ENCODE data around the gene AWAT2.

Gene AWAT2

GRCh38 chrX:70029863-70030262 is 19.9 kb downstream of the AWAT2 start:
- Histone ChIP-seq H3K4me1 (ENCODE audit: low read length) (no peaks in the 10 kb centered on the region), H3K27me3 (ENCODE audit: low read depth, low read length) (no peaks in the 10 kb centered on the region), H3K9ac (ENCODE audit: low read length) (no peak overlapping the region), H3K4me2 (ENCODE audit: low read length) (no peak overlapping the region), H4K20me1 (ENCODE audit: insufficient read depth, low read length) (no peaks in the 10 kb centered on the region), H3K27ac (ENCODE audit: low read length) (no peak overlapping the region), H2AFZ (ENCODE audit: low read depth, low read length) (no peak overlapping the region), H3K4me3 (ENCODE audit: low read length) (no peak overlapping the region), H3K9me3 (ENCODE audit: insufficient read depth, low read length) (no peaks in the 10 kb centered on the region), H3K36me3 (replicated peaks; ENCODE audit: low read depth, low read length) (no peaks in the 10 kb centered on the region), H3K79me2 (ENCODE audit: low read length) (no peaks in the 10 kb centered on the region)
- TF ChIP-seq EZH2phosphoT487 (IDR thresholded peaks at IDR 0.05; ENCODE audit: low read depth) (no peak), CTCF (IDR thresholded peaks at IDR 0.05; ENCODE audit: low read depth, low read length) (no peak)

DNA sequence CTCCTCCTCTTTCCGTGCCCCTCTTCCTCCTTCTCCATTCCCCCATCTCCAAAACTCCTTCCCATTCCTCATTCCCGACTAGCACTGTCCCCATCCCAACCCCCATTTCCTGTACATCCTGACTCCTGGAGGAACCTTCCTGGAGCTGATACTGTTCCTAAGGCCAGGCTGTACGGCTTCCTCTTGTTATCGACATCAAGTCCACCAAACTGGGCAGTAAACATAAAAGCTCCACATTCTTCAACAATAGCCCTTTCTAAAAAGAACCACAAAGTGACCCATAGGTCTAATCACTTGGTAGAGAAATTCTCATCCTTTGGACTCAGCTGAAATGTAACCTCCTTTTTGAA is 22.9 kb downstream of the AWAT2 start:
- Histone ChIP-seq H3K36me3 (replicated peaks; ENCODE audit: low read depth, low read length) (no peaks in the 10 kb centered on the region), H2AFZ (ENCODE audit: low read depth, low read length) (no peak overlapping the region), H3K4me1 (ENCODE audit: low read length) (no peaks in the 10 kb centered on the region), H3K27me3 (ENCODE audit: low read depth, low read length) (no peaks in the 10 kb centered on the region), H3K27ac (ENCODE audit: low read length) (no peak overlapping the region), H3K4me3 (ENCODE audit: low read length) (no peak overlapping the region), H3K79me2 (ENCODE audit: low read length) (no peaks in the 10 kb centered on the region), H4K20me1 (ENCODE audit: insufficient read depth, low read length) (no peaks in the 10 kb centered on the region), H3K9me3 (ENCODE audit: insufficient read depth, low read length) (no peaks in the 10 kb centered on the region), H3K4me2 (ENCODE audit: low read length) (no peak overlapping the region), H3K9ac (ENCODE audit: low read length) (no peak overlapping the region)
- TF ChIP-seq CTCF (IDR thresholded peaks at IDR 0.05; ENCODE audit: low read depth, low read length) = no peak

DNA sequence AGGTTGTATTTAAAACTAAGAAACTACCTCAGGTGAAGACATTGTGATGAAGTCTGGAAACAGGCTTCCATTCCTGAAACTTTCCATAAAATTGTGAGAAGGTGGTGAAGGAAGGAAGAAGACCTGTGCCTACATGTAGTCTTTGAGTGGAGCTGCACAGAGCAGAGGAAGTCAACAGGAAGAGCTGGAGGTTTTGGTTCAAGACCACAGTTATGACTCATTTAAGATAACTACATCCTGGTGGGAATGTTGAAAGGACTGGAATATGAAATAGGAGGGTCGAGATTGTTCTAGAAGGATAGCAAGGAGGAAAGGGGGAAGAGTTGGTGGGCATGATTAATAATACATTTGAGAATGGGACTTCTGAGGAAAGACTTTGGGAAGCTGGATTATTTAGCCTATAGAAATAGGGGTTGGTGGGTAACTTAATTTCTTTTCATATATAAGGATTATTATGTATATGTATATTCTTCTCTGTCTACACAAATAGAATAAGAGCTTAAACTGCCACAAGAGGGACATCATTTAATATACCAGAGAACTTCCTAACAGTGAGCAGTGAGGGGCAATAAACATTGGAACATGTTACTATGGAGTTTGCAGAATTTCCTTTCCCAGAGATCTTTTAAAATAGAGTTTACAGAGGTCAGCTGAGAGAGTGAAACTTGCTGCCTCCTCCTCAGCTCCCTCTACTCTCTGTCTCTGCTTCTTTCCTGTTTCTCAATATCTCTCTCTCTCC is 23.5 kb downstream of the AWAT2 start:
- Histone ChIP-seq H3K9me3 (ENCODE audit: insufficient read depth, low read length) (no peaks in the 10 kb centered on the region), H3K27ac (ENCODE audit: low read length) (no peak overlapping the region), H3K4me3 (ENCODE audit: low read length) (no peak overlapping the region), H3K27me3 (ENCODE audit: low read depth, low read length) (no peaks in the 10 kb centered on the region), H3K9ac (ENCODE audit: low read length) (no peak overlapping the region), H3K36me3 (replicated peaks; ENCODE audit: low read depth, low read length) (no peaks in the 10 kb centered on the region), H4K20me1 (ENCODE audit: insufficient read depth, low read length) (no peaks in the 10 kb centered on the region), H3K4me1 (ENCODE audit: low read length) (no peaks in the 10 kb centered on the region), H2AFZ (ENCODE audit: low read depth, low read length) (no peak overlapping the region), H3K4me2 (ENCODE audit: low read length) (no peak overlapping the region), H3K79me2 (ENCODE audit: low read length) (no peaks in the 10 kb centered on the region)
- TF ChIP-seq EZH2phosphoT487 (IDR thresholded peaks at IDR 0.05; ENCODE audit: low read depth) = no peak
- TF ChIP-seq CTCF (IDR thresholded peaks at IDR 0.05; ENCODE audit: low read depth, low read length) = no peak

GRCh38 chrX:70025464-70025863 is 24.3 kb downstream of the AWAT2 start:
- TF ChIP-seq CTCF (IDR thresholded peaks at IDR 0.05; ENCODE audit: low read depth, low read length) (no peak), EZH2phosphoT487 (IDR thresholded peaks at IDR 0.05; ENCODE audit: low read depth) (no peak)
- Histone ChIP-seq H3K4me3 (ENCODE audit: low read length) (no peak overlapping the region), H3K9ac (ENCODE audit: low read length) (no peak overlapping the region), H4K20me1 (ENCODE audit: insufficient read depth, low read length) (no peaks in the 10 kb centered on the region), H3K27ac (ENCODE audit: low read length) (no peak overlapping the region), H3K4me2 (ENCODE audit: low read length) (no peak overlapping the region), H3K27me3 (ENCODE audit: low read depth, low read length) (no peaks in the 10 kb centered on the region), H3K79me2 (ENCODE audit: low read length) (no peaks in the 10 kb centered on the region), H2AFZ (ENCODE audit: low read depth, low read length) (no peak overlapping the region), H3K36me3 (replicated peaks; ENCODE audit: low read depth, low read length) (no peaks in the 10 kb centered on the region), H3K9me3 (ENCODE audit: insufficient read depth, low read length) (no peaks in the 10 kb centered on the region), H3K4me1 (ENCODE audit: low read length) (no peaks in the 10 kb centered on the region)

All from OCI-LY3 (cell line).